HUES48 (cell line): ENCODE measurements around the gene SLC35G6.

Experiments
- H3K27ac ChIP-seq: one replicate; pipeline ENCODE4 v1.7.0; 2013; ENCODE audit warnings: low read depth, low read length, inconsistent platforms
- H3K27me3 ChIP-seq: 2 replicates; pipeline ENCODE4 v1.6.1; 2013; ENCODE audit warnings: mild to moderate bottlenecking, low read length; ENCODE audit not compliant: control insufficient read depth, insufficient read depth
- H3K36me3 ChIP-seq: 2 replicates; pipeline ENCODE4 v1.6.1; 2013; ENCODE audit warnings: low read length; ENCODE audit not compliant: control insufficient read depth, insufficient read depth
- H3K4me1 ChIP-seq: 2 replicates; pipeline ENCODE4 v1.6.1; 2013; ENCODE audit warnings: mild to moderate bottlenecking, low read length; ENCODE audit not compliant: control insufficient read depth, insufficient read depth
- H3K4me3 ChIP-seq: 2 replicates; pipeline ENCODE4 v1.5.1; 2013; ENCODE audit warnings: mild to moderate bottlenecking, low read depth, low read length
- H3K9ac ChIP-seq: 2 replicates; pipeline ENCODE4 v1.6.1; 2013; ENCODE audit warnings: mild to moderate bottlenecking, low read depth, low read length, moderate library complexity
- H3K9me3 ChIP-seq: 2 replicates; pipeline ENCODE4 v1.6.1; 2013; ENCODE audit warnings: low read length; ENCODE audit not compliant: control insufficient read depth, insufficient read depth

SLC35G6 gene

GRCh38 chr17:7511108-7511507 lies 29.9 kb downstream of the SLC35G6 start:
- H3K27me3 ChIP-seq: no peaks in the 10 kb centered on the region
- H3K4me3 ChIP-seq: no peak overlapping the region
- peaks cover 82% of the 10 kb centered on the region for H3K36me3 ChIP-seq
- no peak overlapping the region for H3K9ac ChIP-seq
- H3K27ac ChIP-seq: no peak overlapping the region
- H3K9me3 ChIP-seq: no peaks in the 10 kb centered on the region
- H3K4me1 ChIP-seq: no peaks in the 10 kb centered on the region

DNA sequence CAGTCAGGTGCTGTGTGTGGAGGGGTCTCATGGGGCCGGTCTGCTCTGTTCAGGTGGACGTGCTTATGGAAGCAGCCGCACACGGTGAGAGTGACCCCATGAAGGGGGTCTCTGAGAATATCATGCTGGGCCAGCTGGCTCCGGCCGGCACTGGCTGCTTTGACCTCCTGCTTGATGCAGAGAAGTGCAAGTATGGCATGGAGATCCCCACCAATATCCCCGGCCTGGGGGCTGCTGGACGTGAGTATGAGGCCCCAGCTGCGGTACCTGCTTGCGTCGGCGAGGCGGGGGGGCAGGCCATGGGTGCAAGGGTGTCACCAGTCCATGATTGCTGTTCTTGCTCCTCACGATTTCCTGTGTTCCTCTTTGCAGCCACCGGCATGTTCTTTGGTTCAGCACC lies 30.9 kb downstream of the SLC35G6 start:
- no peak overlapping the region for H3K4me3 ChIP-seq
- H3K36me3 ChIP-seq: peaks cover 72% of the 10 kb centered on the region
- H3K27me3 ChIP-seq: no peaks in the 10 kb centered on the region
- no peaks in the 10 kb centered on the region for H3K9me3 ChIP-seq
- no peaks in the 10 kb centered on the region for H3K4me1 ChIP-seq
- no peak overlapping the region for H3K27ac ChIP-seq
- H3K9ac ChIP-seq: no peak overlapping the region

GRCh38 chr17:7512824-7513540 lies 31.7 kb downstream of the SLC35G6 start:
- no peaks in the 10 kb centered on the region for H3K9me3 ChIP-seq
- no peak overlapping the region for H3K4me3 ChIP-seq
- H3K9ac ChIP-seq: no peak overlapping the region
- no peak overlapping the region for H3K27ac ChIP-seq
- peaks cover 64% of the 10 kb centered on the region for H3K36me3 ChIP-seq
- H3K27me3 ChIP-seq: no peaks in the 10 kb centered on the region
- no peaks in the 10 kb centered on the region for H3K4me1 ChIP-seq

GRCh38 chr17:7513850-7514419 lies 32.7 kb downstream of the SLC35G6 start:
- Histone ChIP-seq H3K36me3 (peaks cover 54% of the 10 kb centered on the region), H3K27ac (no peak overlapping the region)

DNA sequence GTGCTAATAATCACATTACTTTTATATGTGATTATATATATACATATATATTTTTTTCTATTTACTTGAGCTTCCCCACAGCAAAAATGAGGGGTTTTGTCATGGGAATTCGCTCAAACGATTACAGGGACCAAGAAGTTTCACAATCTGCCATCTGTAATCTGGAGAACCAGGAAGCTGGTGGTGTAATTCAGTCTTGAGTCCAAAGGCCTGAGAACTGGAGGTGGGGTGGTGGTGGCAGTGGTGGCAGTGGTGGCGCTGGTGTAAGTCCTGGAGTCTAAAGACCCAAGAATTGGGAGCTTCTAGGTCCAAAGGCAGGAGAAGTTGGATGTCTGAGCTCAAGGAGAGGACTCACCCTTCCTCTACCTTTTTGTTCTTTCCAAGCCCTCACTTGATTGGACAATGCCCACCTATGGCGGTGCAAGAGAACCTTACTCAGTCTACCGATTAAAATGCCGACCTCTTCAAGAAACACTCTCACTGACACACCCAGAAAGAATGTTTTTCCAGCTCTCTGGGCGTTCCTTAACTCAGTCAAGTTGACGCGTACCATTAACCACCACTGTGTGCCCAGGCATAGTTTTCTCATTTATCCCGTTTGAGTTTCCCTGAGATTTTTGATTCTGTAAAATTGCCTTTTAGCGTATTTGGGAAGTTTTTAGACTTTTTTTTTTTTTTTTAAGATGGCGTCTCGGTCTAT lies 34.8 kb downstream of the SLC35G6 start:
- Histone ChIP-seq H3K36me3 (peaks cover 34% of the 10 kb centered on the region), H3K27me3 (no peaks in the 10 kb centered on the region), H3K9me3 (no peaks in the 10 kb centered on the region), H3K4me1 (no peaks in the 10 kb centered on the region), H3K27ac (no peak overlapping the region), H3K4me3 (no peak overlapping the region), H3K9ac (no peak overlapping the region)

More at GRCh38 chr17:7513850-7514419, 32.7 kb downstream of the SLC35G6 start:
- no peaks in the 10 kb centered on the region for H3K9me3 ChIP-seq
- H3K9ac ChIP-seq: no peak overlapping the region
- no peak overlapping the region for H3K4me3 ChIP-seq
- H3K4me1 ChIP-seq: no peaks in the 10 kb centered on the region
- no peaks in the 10 kb centered on the region for H3K27me3 ChIP-seq

GRCh38 chr17:7523033-7523432 lies 41.8 kb downstream of the SLC35G6 start:
- no peaks in the 10 kb centered on the region for H3K4me1 ChIP-seq
- H3K9me3 ChIP-seq: peaks cover 1% of the 10 kb centered on the region; the same call in 1 of the 2 replicates
- H3K4me3 ChIP-seq: no peak overlapping the region
- no peaks in the 10 kb centered on the region for H3K27me3 ChIP-seq
- no peaks in the 10 kb centered on the region for H3K36me3 ChIP-seq
- H3K9ac ChIP-seq: no peak overlapping the region
- H3K27ac ChIP-seq: no peak overlapping the region

- no peak overlapping the region for H3K27ac ChIP-seq
- H3K9ac ChIP-seq: no peak overlapping the region
- no peak overlapping the region for H3K4me3 ChIP-seq
- H3K27me3 ChIP-seq: no peaks in the 10 kb centered on the region
- no peaks in the 10 kb centered on the region for H3K4me1 ChIP-seq
- H3K9me3 ChIP-seq: peaks cover 8% of the 10 kb centered on the region; the same call in 1 of the 2 replicates
- no peaks in the 10 kb centered on the region for H3K36me3 ChIP-seq
Observed at GRCh38 chr17:7528842-7529241, 47.6 kb downstream of the SLC35G6 start.

- peaks cover 8% of the 10 kb centered on the region; the same call in 1 of the 2 replicates for H3K9me3 ChIP-seq
- H3K36me3 ChIP-seq: no peaks in the 10 kb centered on the region
- H3K4me3 ChIP-seq: no peak overlapping the region
- no peaks in the 10 kb centered on the region for H3K4me1 ChIP-seq
- no peak overlapping the region for H3K9ac ChIP-seq
- no peaks in the 10 kb centered on the region for H3K27me3 ChIP-seq
- no peak overlapping the region for H3K27ac ChIP-seq
Observed at GRCh38 chr17:7530023-7530900, 49.0 kb downstream of the SLC35G6 start.
